NCI-H82 treated with DMSO at 0.1 percent for 48 hours (cell line): Measurements from ENCODE around the gene ILK.

Experiments used
- DNase-seq: peaks from one replicate; lab custom pipeline; 2025; ENCODE audit not compliant: unreplicated experiment; lab: John Stamatoyannopoulos, UW

The ILK gene

DNA sequence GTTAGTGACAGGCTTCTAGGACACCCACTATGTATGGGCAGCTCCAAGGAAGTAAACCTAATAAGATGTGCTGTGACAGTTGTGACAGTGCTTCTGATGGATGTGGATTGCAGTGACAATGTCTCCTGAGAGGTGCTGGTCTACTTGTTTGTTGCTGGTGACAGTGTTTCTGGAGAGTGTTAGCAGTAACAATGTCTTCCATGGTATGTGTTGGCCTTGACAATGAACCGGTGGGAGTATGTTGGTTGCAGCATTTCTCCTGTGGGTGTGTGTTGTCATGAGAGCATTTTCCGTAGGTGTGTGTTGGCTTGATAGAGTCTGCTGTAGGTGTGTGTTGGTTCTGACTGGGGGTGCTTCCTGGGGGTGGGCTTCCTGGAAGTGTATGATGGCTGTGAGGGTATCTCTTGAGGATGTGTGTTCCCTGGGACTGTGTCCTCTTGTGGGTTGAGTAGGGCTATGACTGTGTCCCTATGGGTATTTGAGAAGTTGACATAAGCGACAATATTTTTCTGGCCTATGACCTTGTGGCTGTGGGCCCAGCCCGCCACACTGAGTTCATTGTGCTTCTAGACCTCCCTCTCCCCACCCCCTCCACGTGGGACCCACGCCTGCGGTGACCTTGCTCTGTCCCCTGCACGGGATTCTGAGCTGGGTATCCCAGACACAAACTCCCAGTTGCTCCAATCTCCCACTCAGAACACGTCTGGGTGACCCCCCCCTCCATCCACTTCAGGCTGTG lies 50.9 kb downstream of the ILK start:
- no peak for DNase-seq

DNA sequence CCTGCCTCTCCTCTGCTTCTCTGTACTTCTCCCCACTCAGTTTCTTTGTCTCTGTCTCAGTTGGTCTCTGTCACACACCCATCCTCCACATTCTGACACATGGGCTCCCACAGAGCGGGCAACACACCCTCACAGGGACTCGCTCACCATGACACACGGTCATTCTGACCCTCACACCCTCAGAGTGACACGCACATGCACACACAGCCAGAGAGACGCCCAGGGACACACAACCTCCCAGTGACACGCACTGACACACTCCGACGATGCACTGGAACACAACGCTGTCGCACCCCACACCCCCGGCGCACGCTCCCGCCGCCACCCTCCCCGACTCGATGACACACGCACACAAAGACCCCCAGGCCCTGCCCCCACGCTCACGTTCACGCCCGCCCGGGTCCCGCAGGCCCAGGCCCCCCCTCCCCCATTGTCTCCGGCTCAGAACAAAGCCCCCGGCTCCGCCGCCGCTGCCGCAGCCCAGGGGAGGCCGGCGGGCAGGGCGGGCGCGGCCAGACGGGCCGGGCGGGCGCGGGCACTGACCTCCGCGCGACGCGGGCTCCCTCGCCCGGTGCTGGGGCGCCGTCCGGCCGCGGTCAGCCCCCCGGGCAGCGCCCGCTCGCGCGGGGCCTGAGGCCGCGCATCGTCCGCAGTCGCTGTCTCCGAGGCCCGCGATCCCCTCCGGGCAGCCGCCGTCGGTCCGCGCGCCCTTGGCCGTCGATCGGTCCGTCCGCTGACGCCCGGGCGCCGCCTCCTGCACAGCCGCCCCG lies 51.6 kb downstream of the ILK start:
- DNase-seq = no peak

DNA sequence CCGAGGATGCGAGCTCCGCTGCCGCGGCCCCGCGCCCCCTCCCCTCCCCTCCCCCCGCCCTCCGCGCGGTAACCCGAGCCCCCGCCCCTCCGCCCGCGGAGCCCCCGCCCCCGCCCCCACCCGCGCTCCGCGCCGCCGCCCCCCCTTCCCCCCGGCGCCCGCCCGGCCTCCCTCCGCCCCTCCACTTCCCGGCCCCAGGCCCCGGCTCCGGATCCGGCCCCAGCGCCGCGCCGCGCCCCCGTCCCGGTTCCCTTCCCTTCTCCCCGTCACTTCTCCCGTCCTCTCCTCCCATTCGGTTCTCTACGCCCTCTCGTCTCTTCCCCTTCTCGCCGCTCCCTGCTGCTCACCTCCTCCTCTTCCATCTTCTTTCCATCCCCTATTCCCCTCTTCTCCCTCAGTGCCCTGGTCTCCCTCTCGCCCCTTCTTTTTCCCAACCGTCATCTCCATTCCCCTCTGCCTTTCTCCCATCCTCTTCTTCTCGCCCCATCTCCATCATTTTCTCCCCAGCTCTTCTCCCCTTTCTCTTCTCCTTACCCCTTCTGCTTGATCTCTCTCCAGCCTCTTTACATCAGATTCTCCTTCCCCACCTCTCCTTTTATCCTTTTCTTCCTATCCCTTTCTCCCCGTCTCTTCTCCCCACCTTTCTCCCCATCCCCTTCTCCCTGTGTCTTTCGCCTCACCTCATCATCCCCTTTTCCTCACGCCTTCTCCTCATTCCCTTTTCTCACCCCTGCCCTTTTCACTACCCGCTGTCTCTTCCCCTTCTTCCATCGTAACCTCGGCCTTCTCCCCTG lies 52.4 kb downstream of the ILK start, which contains the start of gene DCHS1:
Gene DCHS1 (minus strand): TSS at position 20 of the 794 bp plus-strand sequence. CDS start 14,196 bp downstream, outside the sequence.
- no peak for DNase-seq

DNA sequence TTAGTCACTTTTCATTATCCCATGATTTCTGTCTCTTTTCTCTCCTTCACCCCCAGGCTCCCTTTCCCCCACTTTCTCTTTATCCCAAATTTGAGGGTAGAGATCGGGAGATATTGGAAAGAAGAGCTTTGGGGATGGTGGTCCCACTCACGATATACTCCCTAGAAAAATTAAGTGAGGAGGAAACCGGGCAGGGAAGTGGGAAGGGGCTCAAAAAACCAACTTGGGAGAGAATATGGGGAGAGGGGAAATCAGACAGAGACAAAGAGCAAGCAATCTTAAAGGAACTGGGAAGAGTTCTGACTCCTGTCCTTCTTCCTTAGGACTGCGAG lies 53.0 kb downstream of the ILK start:
- no peak for DNase-seq

DNA sequence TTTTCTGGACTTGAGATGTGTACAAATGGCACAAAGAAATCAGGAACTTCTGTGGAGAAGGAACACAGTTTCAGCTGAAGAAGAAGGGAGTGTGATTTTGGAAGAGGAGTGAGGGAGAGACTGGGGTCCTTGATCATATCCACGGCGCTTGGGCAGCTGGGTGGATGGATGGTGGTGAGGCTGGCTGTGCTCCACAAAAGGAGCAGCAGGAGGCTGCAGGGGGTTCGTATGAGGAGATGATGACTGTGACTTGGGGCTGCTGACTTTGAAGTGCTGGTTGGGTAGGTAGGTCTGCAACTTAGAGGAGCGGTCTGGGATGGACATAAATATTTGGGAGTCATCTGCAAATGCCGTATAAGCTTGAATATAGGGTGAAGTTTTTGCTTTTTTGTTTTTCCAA lies 53.4 kb downstream of the ILK start:
- no peak for DNase-seq

DNA sequence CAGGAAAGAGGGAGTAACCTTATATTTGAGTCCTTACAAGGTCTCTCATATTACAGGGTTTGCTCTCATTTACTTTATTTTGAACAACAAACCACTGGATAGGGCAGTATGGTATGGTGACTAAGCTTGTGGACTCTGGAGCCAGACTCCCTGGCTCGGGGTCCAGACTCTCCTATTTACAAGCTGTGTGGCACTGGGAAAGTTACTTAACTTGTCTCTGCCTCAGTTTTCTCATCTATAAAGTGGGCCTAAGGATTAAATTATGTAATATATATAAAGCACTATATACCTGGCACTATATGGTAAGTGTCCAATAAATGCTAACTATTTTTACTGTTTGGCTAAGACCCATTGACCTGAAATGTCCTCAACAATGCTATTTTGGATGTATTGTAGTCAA lies 53.8 kb downstream of the ILK start:
- no peak for DNase-seq

DNA sequence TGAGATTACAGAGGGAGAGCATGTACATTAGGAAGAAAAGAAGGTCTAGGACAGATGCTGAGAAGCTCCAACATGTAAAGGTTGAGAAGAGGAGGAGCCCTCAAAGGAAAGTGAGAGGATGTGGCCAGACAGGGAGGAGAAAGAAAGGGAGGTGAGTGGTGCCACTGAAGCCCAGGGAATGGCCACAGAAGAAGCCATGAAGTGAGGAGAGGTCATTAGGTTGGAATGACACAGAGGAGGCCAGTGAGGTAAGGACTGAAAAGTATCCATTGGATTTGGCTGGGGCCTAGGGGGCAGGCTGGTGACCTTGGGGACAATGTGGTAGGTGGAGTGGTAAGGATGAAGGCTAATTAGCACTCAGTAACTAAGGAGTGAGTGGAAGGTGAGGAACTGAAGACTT lies 55.1 kb downstream of the ILK start:
- peak; percentile 63 for DNase-seq
